Measurements from ENCODE around the gene IFI35. TPM values are rescaled to one million over a fixed set of nuclear protein-coding genes. Genes with fewer than 3 reads are reported as not detected.

The IFI35 gene
- total and polyA plus RNA-seq, 11 donors, result 8.4 to 66.7 (median 11.9) TPM

DNA sequence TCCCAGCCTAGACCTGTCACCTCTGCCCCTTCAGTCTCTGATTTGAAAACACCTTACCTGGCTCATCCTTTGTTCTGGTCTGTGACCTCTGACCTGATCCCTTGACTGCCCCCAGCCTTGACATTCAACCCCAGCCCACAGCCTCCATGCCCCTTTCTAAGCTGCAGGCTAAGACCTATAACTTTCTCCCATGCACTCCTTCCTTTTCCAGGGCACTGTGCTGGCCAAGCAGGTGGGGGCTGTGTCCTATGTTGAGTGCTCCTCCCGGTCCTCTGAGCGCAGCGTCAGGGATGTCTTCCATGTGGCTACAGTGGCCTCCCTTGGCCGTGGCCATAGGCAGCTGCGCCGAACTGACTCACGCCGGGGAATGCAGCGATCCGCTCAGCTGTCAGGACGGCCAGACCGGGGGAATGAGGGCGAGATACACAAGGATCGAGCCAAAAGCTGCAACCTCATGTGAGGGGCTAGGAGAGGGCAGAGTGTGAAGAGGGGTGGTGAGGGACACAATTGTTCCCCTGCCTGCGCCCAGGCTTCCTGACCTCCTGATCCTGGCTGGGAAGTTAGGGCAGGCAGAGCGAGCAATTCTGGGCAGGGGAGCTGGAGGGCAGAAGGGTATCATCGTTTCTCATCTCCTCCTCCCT is 21.8 kb downstream of the IFI35 start:
- intact Hi-C loops (cut with DNase I), result loop anchor here in 7 of 10 donors (5.0 to 10.0 kb wide), 9 partner anchors 49 to 309 kb away; partner anchors contain the start of genes BRCA1 (in 2 of the 7), TMEM106A (in 2 of the 7) and NBR1 (in 1 of the 7)
- no peak for TF ChIP-seq POLR2A (IDR thresholded peaks at IDR 0.05)
- TF ChIP-seq, protein P1, sequence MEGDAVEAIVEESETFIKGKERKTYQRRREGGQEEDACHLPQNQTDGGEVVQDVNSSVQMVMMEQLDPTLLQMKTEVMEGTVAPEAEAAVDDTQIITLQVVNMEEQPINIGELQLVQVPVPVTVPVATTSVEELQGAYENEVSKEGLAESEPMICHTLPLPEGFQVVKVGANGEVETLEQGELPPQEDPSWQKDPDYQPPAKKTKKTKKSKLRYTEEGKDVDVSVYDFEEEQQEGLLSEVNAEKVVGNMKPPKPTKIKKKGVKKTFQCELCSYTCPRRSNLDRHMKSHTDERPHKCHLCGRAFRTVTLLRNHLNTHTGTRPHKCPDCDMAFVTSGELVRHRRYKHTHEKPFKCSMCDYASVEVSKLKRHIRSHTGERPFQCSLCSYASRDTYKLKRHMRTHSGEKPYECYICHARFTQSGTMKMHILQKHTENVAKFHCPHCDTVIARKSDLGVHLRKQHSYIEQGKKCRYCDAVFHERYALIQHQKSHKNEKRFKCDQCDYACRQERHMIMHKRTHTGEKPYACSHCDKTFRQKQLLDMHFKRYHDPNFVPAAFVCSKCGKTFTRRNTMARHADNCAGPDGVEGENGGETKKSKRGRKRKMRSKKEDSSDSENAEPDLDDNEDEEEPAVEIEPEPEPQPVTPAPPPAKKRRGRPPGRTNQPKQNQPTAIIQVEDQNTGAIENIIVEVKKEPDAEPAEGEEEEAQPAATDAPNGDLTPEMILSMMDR (IDR thresholded peaks at IDR 0.05), result no peak
- no peak for DNase-seq
- H3K4me3 ChIP-seq, result no peak overlapping the region
- H3K36me3 ChIP-seq, result no peaks in the 10 kb centered on the region
- no peaks in the 10 kb centered on the region for H3K9me3 ChIP-seq
- WGBS, 4 donors, result 85 to 86% (median 86%) methylated on average over 17 of the region's 17 CpGs
- H3K27ac ChIP-seq, result no peak overlapping the region
- peaks cover 0 to 14% (median 3%) of the 10 kb centered on the region in 12 donors for H3K4me1 ChIP-seq
- ATAC-seq, result no peak
- no peaks in the 10 kb centered on the region for H3K27me3 ChIP-seq

DNA sequence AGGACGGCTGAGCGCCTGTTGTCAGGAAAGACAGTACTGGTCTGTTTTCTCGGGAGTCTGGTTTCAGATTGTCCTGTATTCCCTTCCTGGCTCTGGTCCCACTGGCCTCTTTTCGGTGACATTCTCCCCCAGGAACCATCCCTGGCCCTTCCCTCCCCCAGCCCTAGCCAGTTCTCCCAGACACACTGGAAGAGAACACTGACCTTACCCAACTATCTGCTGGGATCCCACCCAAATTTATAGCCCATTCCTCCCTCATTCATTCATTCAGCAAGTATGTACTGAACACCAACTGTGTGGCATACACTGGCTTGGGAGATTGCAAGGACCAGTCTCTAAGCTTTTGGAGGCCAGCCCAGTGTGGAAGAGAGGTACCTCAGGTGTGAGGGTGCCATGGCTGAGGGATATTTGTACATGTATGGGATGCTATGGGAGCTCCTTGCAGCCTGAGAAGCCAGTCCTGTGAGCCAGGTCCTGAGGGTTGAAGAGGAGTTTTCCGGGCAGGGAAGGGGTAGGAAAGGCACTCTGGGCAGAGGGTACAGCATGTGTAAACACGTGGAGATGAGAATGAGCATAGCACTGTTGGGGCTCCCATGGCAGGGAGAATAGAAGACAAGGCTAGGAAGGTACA is 23.7 kb downstream of the IFI35 start:
- H3K27me3 ChIP-seq, result no peaks in the 10 kb centered on the region
- peak overlapping the region in 3 of 12 donors; percentile 5 to 17 (median 11) for H3K27ac ChIP-seq
- H3K9me3 ChIP-seq, result no peaks in the 10 kb centered on the region
- TF ChIP-seq, protein P1 (IDR thresholded peaks at IDR 0.05), result no peak
- TF ChIP-seq POLR2A (IDR thresholded peaks at IDR 0.05), result no peak
- peak in 1 of 4 donors; percentile 10 for ATAC-seq
- intact Hi-C loops (cut with DNase I), result loop anchor here in 1 of 10 donors (5.0 kb wide), 1 partner anchor 97 kb away; the partner anchor contains the start of gene BRCA1
- H3K36me3 ChIP-seq, result no peaks in the 10 kb centered on the region
- 56 to 71% (median 63%) methylated on average over 6 of the region's 6 CpGs for WGBS, 4 donors
- H3K4me1 ChIP-seq, result peaks cover 0 to 2% (median 0%) of the 10 kb centered on the region in 12 donors
- no peak for DNase-seq
- H3K4me3 ChIP-seq, result no peak overlapping the region

DNA sequence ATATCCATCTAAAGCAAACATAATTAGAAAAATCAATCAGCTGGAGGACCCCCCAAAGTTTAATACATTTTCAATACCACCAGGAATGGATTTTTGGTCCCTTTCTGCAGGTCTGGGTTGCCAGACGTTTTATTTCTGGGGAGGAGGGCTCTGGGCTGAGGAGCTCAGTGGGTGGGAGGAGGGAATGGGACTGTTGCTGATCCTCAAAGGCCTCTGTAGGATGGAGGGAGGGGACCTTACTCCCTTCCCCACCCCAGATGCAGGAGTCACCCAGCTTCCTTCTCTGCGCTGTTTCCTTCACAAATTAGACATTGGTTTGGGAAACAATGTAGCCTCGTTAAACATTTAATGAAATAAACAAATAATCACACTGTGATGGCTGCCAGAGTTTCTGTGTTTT is 25.1 kb downstream of the IFI35 start:
- Histone ChIP-seq H3K4me3 (no peak overlapping the region), H3K36me3 (no peaks in the 10 kb centered on the region), H3K4me1 (no peaks in the 10 kb centered on the region), H3K27me3 (no peaks in the 10 kb centered on the region), H3K9me3 (no peaks in the 10 kb centered on the region), H3K27ac (no peak overlapping the region)
- ATAC-seq (no peak), DNase-seq (no peak)
- intact Hi-C loops (cut with DNase I), result loop anchor here in 1 of 10 donors (5.0 kb wide), 1 partner anchor 96 kb away; the partner anchor contains the start of gene BRCA1
- TF ChIP-seq, protein P1 (IDR thresholded peaks at IDR 0.05), result no peak
- no peak for TF ChIP-seq POLR2A (IDR thresholded peaks at IDR 0.05)
- 82 to 91% (median 86%) methylated on average over 3 of the region's 3 CpGs for WGBS, 4 donors
